ENCODE results near the gene ZNF417.

- TF ChIP-seq POLR2A (IDR thresholded peaks at IDR 0.05) (no peak), CTCF (IDR thresholded peaks at IDR 0.05) (no peak)
Observed at GRCh38 chr19:57867868-57868492, 48.4 kb downstream of the ZNF417 start.

All from uterus (tissue), 2 donors.